ENCODE results near the gene ZNF836. TPM values are rescaled to one million over a fixed set of nuclear protein-coding genes. Genes with fewer than 3 reads are reported as not detected.
A peak's percentile ranks its signal among the peaks of the same experiment; 100 is the strongest.

ZNF836 gene
- total and polyA plus RNA-seq, 9 of the 15 experiments (the other 6 are each of a cell fraction or from before 2014, with no cell fraction given): 0.24 to 0.69 (median 0.64) TPM; not detected in 2

DNA sequence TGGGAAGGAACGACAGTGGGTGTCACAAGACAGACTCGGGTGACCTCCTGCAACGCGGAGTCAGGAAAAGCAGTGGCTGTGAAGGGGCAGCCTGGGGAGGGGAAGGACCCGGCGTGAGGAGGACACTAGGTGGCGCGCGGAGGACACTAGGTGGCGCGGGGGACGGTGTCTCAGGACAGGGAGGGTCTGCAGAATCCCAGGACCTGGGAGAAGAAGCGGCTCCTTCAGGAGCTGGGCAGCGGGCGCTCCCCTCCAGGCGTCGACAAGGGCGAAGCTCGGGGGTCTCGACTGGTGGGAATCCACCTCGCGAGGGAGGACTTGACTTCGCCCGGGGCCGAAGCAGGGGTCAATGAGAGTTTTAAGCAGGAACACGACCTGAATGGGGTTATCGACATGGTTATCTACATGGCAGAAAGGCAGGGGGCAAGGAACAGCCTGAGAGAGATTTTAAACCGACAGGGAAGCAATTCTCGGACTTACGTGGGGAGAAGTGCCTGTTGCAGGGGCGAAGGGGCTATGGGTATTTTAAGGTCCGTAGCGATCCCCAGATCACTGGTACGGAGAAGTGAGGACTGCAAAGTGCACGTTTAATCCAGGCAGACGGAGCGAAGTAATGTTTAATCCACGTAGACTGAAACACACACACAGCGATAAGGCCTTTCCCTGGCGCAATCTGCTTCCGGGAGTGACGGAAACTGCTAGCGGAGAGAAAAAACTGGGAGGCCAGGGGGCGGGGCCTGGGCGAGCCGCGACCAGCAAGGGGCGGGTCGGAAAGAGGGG lies 32.0 kb downstream of the ZNF836 start, which contains the start of gene ZNF616 (continued):
- TF ChIP-seq, protein P1, sequence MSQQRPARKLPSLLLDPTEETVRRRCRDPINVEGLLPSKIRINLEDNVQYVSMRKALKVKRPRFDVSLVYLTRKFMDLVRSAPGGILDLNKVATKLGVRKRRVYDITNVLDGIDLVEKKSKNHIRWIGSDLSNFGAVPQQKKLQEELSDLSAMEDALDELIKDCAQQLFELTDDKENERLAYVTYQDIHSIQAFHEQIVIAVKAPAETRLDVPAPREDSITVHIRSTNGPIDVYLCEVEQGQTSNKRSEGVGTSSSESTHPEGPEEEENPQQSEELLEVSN (IDR thresholded peaks at IDR 0.05; ENCODE audit: borderline replicate concordance in 1 of 2, extremely low read depth in 1 of 2, insufficient read depth in 1 of 2, insufficient read length in 1 of 2, low read depth in 1 of 2, low read length in 1 of 2, poor library complexity in 1 of 2, severe bottlenecking in 1 of 2): peak in 1 of 2 experiments; percentile 13
- TF ChIP-seq TAF7 (tag; IDR thresholded peaks at IDR 0.05) (peak; percentile 68; the same call in 1 of the 2 replicates), ZNF644 (tag; IDR thresholded peaks at IDR 0.05; ENCODE audit: low read depth) (no peak), CHD4 (IDR thresholded peaks at IDR 0.05; ENCODE audit: insufficient read depth, insufficient replicate concordance, low read depth, low read length, poor library complexity, severe bottlenecking) (peak; percentile 26), SMC3 (conservative IDR thresholded peaks at IDR 0.05; ENCODE audit: insufficient read depth, low read depth, low read length) (peak; percentile 56), HNRNPLL (IDR thresholded peaks at IDR 0.05; ENCODE audit: low read depth, low read length, poor library complexity, severe bottlenecking) (peak; percentile 30), JUND (IDR thresholded peaks at IDR 0.05; ENCODE audit: borderline replicate concordance, low read depth, low read length) (peak; percentile 60), JUND (tag; IDR thresholded peaks at IDR 0.05; ENCODE audit: borderline replicate concordance, low read depth, low read length) (no peak; the same call in 2 of the 3 replicates), E2F8 (IDR thresholded peaks at IDR 0.05; ENCODE audit: low read depth, partially characterized antibody) (peak; percentile 81)
- TF ChIP-seq, protein P2, sequence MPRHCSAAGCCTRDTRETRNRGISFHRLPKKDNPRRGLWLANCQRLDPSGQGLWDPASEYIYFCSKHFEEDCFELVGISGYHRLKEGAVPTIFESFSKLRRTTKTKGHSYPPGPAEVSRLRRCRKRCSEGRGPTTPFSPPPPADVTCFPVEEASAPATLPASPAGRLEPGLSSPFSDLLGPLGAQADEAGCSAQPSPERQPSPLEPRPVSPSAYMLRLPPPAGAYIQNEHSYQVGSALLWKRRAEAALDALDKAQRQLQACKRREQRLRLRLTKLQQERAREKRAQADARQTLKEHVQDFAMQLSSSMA (CRISPR knock-in tag; IDR thresholded peaks at IDR 0.05): no peak
- TF ChIP-seq, protein P3, sequence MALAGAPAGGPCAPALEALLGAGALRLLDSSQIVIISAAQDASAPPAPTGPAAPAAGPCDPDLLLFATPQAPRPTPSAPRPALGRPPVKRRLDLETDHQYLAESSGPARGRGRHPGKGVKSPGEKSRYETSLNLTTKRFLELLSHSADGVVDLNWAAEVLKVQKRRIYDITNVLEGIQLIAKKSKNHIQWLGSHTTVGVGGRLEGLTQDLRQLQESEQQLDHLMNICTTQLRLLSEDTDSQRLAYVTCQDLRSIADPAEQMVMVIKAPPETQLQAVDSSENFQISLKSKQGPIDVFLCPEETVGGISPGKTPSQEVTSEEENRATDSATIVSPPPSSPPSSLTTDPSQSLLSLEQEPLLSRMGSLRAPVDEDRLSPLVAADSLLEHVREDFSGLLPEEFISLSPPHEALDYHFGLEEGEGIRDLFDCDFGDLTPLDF (CRISPR knock-in tag; IDR thresholded peaks at IDR 0.05): no peak
- TF ChIP-seq, protein P4, sequence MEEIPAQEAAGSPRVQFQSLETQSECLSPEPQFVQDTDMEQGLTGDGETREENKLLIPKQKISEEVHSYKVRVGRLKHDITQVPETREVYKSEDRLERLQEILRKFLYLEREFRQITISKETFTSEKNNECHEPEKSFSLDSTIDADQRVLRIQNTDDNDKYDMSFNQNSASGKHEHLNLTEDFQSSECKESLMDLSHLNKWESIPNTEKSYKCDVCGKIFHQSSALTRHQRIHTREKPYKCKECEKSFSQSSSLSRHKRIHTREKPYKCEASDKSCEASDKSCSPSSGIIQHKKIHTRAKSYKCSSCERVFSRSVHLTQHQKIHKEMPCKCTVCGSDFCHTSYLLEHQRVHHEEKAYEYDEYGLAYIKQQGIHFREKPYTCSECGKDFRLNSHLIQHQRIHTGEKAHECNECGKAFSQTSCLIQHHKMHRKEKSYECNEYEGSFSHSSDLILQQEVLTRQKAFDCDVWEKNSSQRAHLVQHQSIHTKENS (CRISPR knock-in tag; IDR thresholded peaks at IDR 0.05): no peak

Measured in K562 (cell line).